HG03039 (cell line): ENCODE data around the gene HOXB5.

Experiments
- ATAC-seq: cut with Tn5 transposase; IDR thresholded peaks from one replicate; pipeline ENCODE4 v1.9.1; 2021; ENCODE audit warnings: mild to moderate bottlenecking, moderate library complexity; ENCODE audit not compliant: unreplicated experiment

HOXB5 gene

GRCh38 chr17:48605409-48605919 lies 11.9 kb upstream of the HOXB5 start:
- ATAC-seq, result no peak

GRCh38 chr17:48604770-48605329 lies 11.3 kb upstream of the HOXB5 start, which contains the start of gene HOXB6:
Gene HOXB6, minus strand, starts transcription at chr17:48604986. Its CDS starts 6,836 bp downstream, at chr17:48598150.
- ATAC-seq, result no peak

GRCh38 chr17:48603959-48604769 lies 10.6 kb upstream of the HOXB5 start:
- ATAC-seq, result no peak

GRCh38 chr17:48601539-48602425 lies 8.2 kb upstream of the HOXB5 start:
- no peak for ATAC-seq

- ATAC-seq, result no peak
Observed at GRCh38 chr17:48601207-48601538, 7.6 kb upstream of the HOXB5 start.

GRCh38 chr17:48600244-48601098 lies 6.9 kb upstream of the HOXB5 start:
- ATAC-seq, result no peak

- no peak for ATAC-seq
Observed at GRCh38 chr17:48599354-48599753, 5.8 kb upstream of the HOXB5 start.

GRCh38 chr17:48598736-48599135 lies 5.2 kb upstream of the HOXB5 start:
- ATAC-seq, result no peak

GRCh38 chr17:48597778-48598631 lies 4.4 kb upstream of the HOXB5 start:
- no peak for ATAC-seq

GRCh38 chr17:48597528-48597777 lies 3.9 kb upstream of the HOXB5 start:
- no peak for ATAC-seq

- no peak for ATAC-seq
Observed at GRCh38 chr17:48596735-48597527, 3.4 kb upstream of the HOXB5 start.

GRCh38 chr17:48596000-48596734 lies 2.6 kb upstream of the HOXB5 start:
- no peak for ATAC-seq

- ATAC-seq, result no peak
Observed at GRCh38 chr17:48595278-48595999, 1.9 kb upstream of the HOXB5 start.

GRCh38 chr17:48594538-48595277 lies 1.1 kb upstream of the HOXB5 start:
- ATAC-seq, result no peak

GRCh38 chr17:48593840-48594537 lies 410 bp upstream of the HOXB5 start:
- no peak for ATAC-seq

GRCh38 chr17:48592577-48592976 lies 1.0 kb downstream of the HOXB5 start:
- no peak for ATAC-seq
